PC-3 (cell line): Measurements from ENCODE around the gene BLTP3B.

Experiments
- EZH2phosphoT487 ChIP-seq: fragments of 300-600 bp; sonication (generic); IDR thresholded peaks from 2 replicates; pipeline ENCODE4 v1.6.1; 2018; ENCODE audit warnings: mild to moderate bottlenecking, antibody characterized with exemption, low read length, borderline replicate concordance
- TF ChIP-seq, protein P1 (sequence below): fragments of 300-600 bp; sonication (generic); conservative IDR thresholded peaks from 2 replicates; pipeline ENCODE4 v1.5.1; 2017; ENCODE audit warnings: antibody characterized with exemption, low read depth, mild to moderate bottlenecking, low read length

DNA sequence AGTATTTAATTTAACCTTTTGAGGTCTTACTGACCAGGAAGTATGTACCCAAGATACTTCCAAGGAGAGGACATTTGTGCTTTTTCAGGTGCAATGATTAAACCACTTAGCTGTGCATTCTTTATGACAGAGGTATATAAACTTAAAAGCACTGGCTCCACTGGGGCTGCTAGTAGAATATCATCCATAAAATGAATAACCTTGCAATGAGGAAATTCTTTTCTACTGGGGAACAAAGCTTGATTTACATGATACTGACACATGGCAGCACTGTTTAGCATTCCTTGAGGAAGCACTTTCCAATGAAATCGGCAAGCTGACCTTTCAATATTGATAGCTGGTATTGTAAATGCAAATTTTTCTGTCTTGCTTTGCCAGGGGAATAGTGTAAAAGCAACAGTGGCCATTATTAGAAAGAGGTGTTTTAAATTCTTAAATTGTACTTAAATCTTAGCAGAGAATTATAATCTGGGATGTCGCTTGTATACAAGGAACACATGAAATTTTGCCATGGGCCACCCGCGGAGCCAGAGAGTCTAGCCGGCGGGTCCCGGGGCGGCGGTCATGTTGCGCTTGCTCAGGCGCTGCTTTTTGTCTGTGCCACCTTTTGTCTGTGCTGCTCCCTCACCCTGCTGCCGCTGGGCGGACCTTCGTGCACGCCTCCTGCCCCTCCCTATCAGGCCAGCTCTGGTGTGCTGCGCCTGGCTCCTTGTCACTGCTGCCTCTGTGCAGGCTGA is 20.9 kb upstream of the BLTP3B start:
- no peak for TF ChIP-seq EZH2phosphoT487
- TF ChIP-seq, protein P1, sequence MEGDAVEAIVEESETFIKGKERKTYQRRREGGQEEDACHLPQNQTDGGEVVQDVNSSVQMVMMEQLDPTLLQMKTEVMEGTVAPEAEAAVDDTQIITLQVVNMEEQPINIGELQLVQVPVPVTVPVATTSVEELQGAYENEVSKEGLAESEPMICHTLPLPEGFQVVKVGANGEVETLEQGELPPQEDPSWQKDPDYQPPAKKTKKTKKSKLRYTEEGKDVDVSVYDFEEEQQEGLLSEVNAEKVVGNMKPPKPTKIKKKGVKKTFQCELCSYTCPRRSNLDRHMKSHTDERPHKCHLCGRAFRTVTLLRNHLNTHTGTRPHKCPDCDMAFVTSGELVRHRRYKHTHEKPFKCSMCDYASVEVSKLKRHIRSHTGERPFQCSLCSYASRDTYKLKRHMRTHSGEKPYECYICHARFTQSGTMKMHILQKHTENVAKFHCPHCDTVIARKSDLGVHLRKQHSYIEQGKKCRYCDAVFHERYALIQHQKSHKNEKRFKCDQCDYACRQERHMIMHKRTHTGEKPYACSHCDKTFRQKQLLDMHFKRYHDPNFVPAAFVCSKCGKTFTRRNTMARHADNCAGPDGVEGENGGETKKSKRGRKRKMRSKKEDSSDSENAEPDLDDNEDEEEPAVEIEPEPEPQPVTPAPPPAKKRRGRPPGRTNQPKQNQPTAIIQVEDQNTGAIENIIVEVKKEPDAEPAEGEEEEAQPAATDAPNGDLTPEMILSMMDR = peak; percentile 39; the same call in 1 of the 2 replicates
